WTC11 (cell line): Measurements from ENCODE around the gene SEZ6L2. TPM values are rescaled to one million over a fixed set of nuclear protein-coding genes. Genes with fewer than 3 reads are reported as not detected.
A peak's percentile ranks its signal among the peaks of the same experiment; 100 is the strongest.

Experiments
- ATAC-seq: fragments of 200-7000 bp; cut with Tn5 transposase; 2 replicates; pipeline ENCODE4 v1.10.0; 2021; ENCODE audit warnings: mild to moderate bottlenecking, moderate library complexity
- CTCF ChIA-PET: fragments of 300-600 bp; sonication (Branson Sonifier 250); formaldehyde crosslinking; loops from one replicate; lab custom pipeline; 2021; ENCODE audit warnings: antibody characterized with exemption; lab: Charles Lee
- POLR2A ChIA-PET: fragments of 350-600 bp; sonication (Branson Sonifier 250); formaldehyde crosslinking; loops from one replicate; lab custom pipeline; 2021; ENCODE audit warnings: antibody characterized with exemption; lab: Charles Lee
- DNase-seq: peaks from one replicate; pipeline ENCODE4 v3.0.0; 2021; ENCODE audit warnings: low spot score
- H3K27ac Mint-ChIP-seq: 2 replicates; pipeline ENCODE4 v1.8.0; 2021; ENCODE audit warnings: mixed read lengths
- H3K27me3 Mint-ChIP-seq: 2 replicates; pipeline ENCODE4 v1.8.0; 2021; ENCODE audit warnings: low read depth, mild to moderate bottlenecking, moderate library complexity, mixed read lengths
- H3K36me3 Mint-ChIP-seq: 2 replicates; pipeline ENCODE4 v1.8.0; 2021; ENCODE audit warnings: mixed read lengths
- H3K4me1 Mint-ChIP-seq: 2 replicates; pipeline ENCODE4 v1.8.0; 2022; ENCODE audit warnings: mixed read lengths
- H3K4me3 Mint-ChIP-seq: 2 replicates; pipeline ENCODE4 v1.8.0; 2021; ENCODE audit warnings: mild to moderate bottlenecking, moderate library complexity, mixed read lengths
- H3K9me3 Mint-ChIP-seq: 2 replicates; pipeline ENCODE4 v1.8.0; 2021; ENCODE audit warnings: mixed read lengths
- ELF4 ChIP-seq: sonication (generic); formaldehyde crosslinking; IDR thresholded peaks from 2 replicates; pipeline ENCODE4 v1.8.1; 2022; ENCODE audit warnings: low read depth, mild to moderate bottlenecking, moderate library complexity, missing genetic modification reagents
- ETV6 ChIP-seq: sonication (generic); formaldehyde crosslinking; IDR thresholded peaks from 2 replicates; pipeline ENCODE4 v1.8.1; 2022; ENCODE audit warnings: mild to moderate bottlenecking, missing genetic modification reagents
- NFATC4 ChIP-seq: fragments of 250-450 bp; sonication (Bioruptor Pico); IDR thresholded peaks from 2 replicates; pipeline ENCODE4 v1.9.0; 2021; ENCODE audit warnings: mild to moderate bottlenecking
- OVOL2 ChIP-seq: fragments of 250-450 bp; sonication (Bioruptor Pico); IDR thresholded peaks from 2 replicates; pipeline ENCODE4 v1.9.0; 2021; ENCODE audit warnings: mild to moderate bottlenecking, borderline replicate concordance
- PRRX2 ChIP-seq: fragments of 250-450 bp; sonication (Bioruptor Pico); IDR thresholded peaks from 2 replicates; pipeline ENCODE4 v1.8.0; 2021; ENCODE audit warnings: mild to moderate bottlenecking
- SMAD4 ChIP-seq: sonication (generic); formaldehyde crosslinking; IDR thresholded peaks from 2 replicates; pipeline ENCODE4 v1.8.0; 2022; ENCODE audit warnings: mild to moderate bottlenecking, missing genetic modification reagents
- SP1 ChIP-seq: sonication (generic); formaldehyde crosslinking; conservative IDR thresholded peaks from 2 replicates; pipeline ENCODE4 v1.8.1; 2022; ENCODE audit warnings: missing genetic modification reagents
- TEAD4 ChIP-seq: sonication (generic); formaldehyde crosslinking; IDR thresholded peaks from 2 replicates; pipeline ENCODE4 v1.8.0; 2022; ENCODE audit warnings: mild to moderate bottlenecking, missing genetic modification reagents
- TP53 ChIP-seq: sonication (generic); formaldehyde crosslinking; IDR thresholded peaks from 2 replicates; pipeline ENCODE4 v1.8.1; 2023; ENCODE audit warnings: mild to moderate bottlenecking, missing genetic modification reagents
- ZBTB21 ChIP-seq: sonication (generic); formaldehyde crosslinking; IDR thresholded peaks from 2 replicates; pipeline ENCODE4 v1.8.1; 2023; ENCODE audit warnings: mild to moderate bottlenecking, missing genetic modification reagents, borderline replicate concordance
- ZNF416 ChIP-seq: fragments of 250-450 bp; sonication (Bioruptor Pico); IDR thresholded peaks from 2 replicates; pipeline ENCODE4 v1.9.0; 2021; ENCODE audit warnings: mild to moderate bottlenecking, inconsistent platforms
- ZNF671 ChIP-seq: fragments of 250-450 bp; sonication (Bioruptor Pico); IDR thresholded peaks from 2 replicates; pipeline ENCODE4 v1.8.0; 2021; ENCODE audit warnings: mild to moderate bottlenecking
- total RNA-seq: library from RNA; stranded (reverse); gene quantifications from 3 replicates; pipeline ENCODE4 v1.2.3, GENCODE V29; 2021
- TF ChIP-seq, protein P1 (sequence below): sonication (generic); formaldehyde crosslinking; IDR thresholded peaks from 2 replicates; pipeline ENCODE4 v1.8.1; 2023; ENCODE audit warnings: mild to moderate bottlenecking, missing genetic modification reagents
- TF ChIP-seq, protein P2 (sequence below): sonication (generic); formaldehyde crosslinking; IDR thresholded peaks from 2 replicates; pipeline ENCODE4 v1.8.0; 2023; ENCODE audit warnings: missing genetic modification reagents
- TF ChIP-seq, protein P3 (sequence below): sonication (generic); formaldehyde crosslinking; IDR thresholded peaks from 2 replicates; pipeline ENCODE4 v1.8.1; 2022; ENCODE audit warnings: low read depth, mild to moderate bottlenecking, moderate library complexity, missing genetic modification reagents, borderline replicate concordance
- TF ChIP-seq, protein P4 (sequence below): fragments of 250-450 bp; sonication (Bioruptor Pico); IDR thresholded peaks from 2 replicates; pipeline ENCODE4 v1.9.0; 2021; ENCODE audit warnings: mild to moderate bottlenecking, borderline replicate concordance
- TF ChIP-seq, protein P5 (sequence below): sonication (generic); formaldehyde crosslinking; IDR thresholded peaks from 2 replicates; pipeline ENCODE4 v1.8.1; 2022; ENCODE audit warnings: mild to moderate bottlenecking, missing genetic modification reagents, moderate library complexity, borderline replicate concordance
- TF ChIP-seq, protein P6 (sequence below): fragments of 200-600 bp; IDR thresholded peaks from 2 replicates; pipeline ENCODE4 v1.8.0; 2022; ENCODE audit warnings: antibody characterized with exemption

SEZ6L2 gene
- total RNA-seq, 1 experiment from 2014 or later: 58.2 TPM

DNA sequence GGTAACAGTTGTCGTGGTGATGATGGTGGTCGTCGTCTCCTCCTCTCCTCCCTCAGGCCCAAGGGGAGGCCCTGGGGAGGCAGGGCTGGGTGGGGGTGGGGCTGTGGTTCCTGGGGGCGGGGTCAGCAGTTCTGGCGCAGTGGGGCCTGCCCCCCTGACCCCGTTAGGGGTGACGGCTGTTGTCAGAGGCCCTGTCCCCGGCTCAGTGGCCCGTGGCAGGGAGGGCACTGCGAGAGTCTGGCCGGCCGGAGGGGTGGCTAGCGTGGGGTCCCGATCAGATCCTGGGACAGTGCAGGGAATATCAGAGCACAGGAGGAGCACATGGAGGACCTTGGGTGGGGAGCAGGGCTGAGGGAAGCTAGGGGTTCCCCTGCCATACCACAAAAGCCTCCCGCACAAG lies 2.5 kb downstream of the SEZ6L2 start (continued):
- TF ChIP-seq, protein P1, sequence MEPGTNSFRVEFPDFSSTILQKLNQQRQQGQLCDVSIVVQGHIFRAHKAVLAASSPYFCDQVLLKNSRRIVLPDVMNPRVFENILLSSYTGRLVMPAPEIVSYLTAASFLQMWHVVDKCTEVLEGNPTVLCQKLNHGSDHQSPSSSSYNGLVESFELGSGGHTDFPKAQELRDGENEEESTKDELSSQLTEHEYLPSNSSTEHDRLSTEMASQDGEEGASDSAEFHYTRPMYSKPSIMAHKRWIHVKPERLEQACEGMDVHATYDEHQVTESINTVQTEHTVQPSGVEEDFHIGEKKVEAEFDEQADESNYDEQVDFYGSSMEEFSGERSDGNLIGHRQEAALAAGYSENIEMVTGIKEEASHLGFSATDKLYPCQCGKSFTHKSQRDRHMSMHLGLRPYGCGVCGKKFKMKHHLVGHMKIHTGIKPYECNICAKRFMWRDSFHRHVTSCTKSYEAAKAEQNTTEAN (CRISPR knock-in tag): no peak
- TF ChIP-seq, protein P2, sequence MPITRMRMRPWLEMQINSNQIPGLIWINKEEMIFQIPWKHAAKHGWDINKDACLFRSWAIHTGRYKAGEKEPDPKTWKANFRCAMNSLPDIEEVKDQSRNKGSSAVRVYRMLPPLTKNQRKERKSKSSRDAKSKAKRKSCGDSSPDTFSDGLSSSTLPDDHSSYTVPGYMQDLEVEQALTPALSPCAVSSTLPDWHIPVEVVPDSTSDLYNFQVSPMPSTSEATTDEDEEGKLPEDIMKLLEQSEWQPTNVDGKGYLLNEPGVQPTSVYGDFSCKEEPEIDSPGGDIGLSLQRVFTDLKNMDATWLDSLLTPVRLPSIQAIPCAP (CRISPR knock-in tag): no peak
- no peak for TF ChIP-seq ETV6 (CRISPR knock-in tag)
- TF ChIP-seq TP53 (CRISPR knock-in tag): no peak
- TF ChIP-seq, all 79 proteins: peak for 0

DNA sequence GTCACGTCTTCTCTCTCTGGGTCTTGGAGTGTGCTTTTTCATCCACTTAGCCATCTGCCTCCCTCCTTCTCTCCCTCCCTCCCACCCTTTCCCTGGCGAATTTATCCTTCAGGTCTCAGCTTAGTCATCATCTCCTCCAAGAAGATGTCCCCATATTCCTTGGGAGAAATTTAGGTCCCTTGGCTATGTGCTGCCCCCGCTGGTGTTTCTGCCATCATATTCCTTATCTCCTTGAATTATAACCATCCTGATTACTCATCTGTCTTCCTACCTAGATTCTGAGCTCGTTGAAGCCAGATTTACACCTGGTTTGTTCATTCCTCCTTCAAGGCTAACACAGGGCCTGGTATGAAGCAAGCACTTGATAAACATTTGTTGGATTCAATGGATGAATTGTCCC lies 5.0 kb downstream of the SEZ6L2 start:
- ChIA-PET POLR2A (no interaction called here), CTCF (interaction anchor here (0.5 to 1.2 kb wide), 2 partner anchors 46 to 118 kb away, joined by 3 to 5 read pairs; no protein-coding TSS in a partner anchor)
- ATAC-seq (no peak), DNase-seq (no peak)
- peak overlapping the region; percentile 49; the same call in 1 of the 2 replicates for H3K27ac Mint-ChIP-seq
- no peaks in the 10 kb centered on the region for H3K27me3 Mint-ChIP-seq
- peaks cover 11% of the 10 kb centered on the region; the same call in 1 of the 2 replicates for H3K36me3 Mint-ChIP-seq
- TF ChIP-seq SP1: no peak
- no peak for TF ChIP-seq PRRX2
- TF ChIP-seq, protein P3, sequence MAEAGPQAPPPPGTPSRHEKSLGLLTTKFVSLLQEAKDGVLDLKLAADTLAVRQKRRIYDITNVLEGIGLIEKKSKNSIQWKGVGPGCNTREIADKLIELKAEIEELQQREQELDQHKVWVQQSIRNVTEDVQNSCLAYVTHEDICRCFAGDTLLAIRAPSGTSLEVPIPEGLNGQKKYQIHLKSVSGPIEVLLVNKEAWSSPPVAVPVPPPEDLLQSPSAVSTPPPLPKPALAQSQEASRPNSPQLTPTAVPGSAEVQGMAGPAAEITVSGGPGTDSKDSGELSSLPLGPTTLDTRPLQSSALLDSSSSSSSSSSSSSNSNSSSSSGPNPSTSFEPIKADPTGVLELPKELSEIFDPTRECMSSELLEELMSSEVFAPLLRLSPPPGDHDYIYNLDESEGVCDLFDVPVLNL: no peak
- TF ChIP-seq, protein P1 (CRISPR knock-in tag): no peak
- TF ChIP-seq ZNF416 (CRISPR knock-in tag): no peak
- TF ChIP-seq ELF4 (CRISPR knock-in tag): no peak
- TF ChIP-seq ETV6 (CRISPR knock-in tag): no peak
- TF ChIP-seq TEAD4: no peak
- no peak for TF ChIP-seq OVOL2
- TF ChIP-seq, protein P4, sequence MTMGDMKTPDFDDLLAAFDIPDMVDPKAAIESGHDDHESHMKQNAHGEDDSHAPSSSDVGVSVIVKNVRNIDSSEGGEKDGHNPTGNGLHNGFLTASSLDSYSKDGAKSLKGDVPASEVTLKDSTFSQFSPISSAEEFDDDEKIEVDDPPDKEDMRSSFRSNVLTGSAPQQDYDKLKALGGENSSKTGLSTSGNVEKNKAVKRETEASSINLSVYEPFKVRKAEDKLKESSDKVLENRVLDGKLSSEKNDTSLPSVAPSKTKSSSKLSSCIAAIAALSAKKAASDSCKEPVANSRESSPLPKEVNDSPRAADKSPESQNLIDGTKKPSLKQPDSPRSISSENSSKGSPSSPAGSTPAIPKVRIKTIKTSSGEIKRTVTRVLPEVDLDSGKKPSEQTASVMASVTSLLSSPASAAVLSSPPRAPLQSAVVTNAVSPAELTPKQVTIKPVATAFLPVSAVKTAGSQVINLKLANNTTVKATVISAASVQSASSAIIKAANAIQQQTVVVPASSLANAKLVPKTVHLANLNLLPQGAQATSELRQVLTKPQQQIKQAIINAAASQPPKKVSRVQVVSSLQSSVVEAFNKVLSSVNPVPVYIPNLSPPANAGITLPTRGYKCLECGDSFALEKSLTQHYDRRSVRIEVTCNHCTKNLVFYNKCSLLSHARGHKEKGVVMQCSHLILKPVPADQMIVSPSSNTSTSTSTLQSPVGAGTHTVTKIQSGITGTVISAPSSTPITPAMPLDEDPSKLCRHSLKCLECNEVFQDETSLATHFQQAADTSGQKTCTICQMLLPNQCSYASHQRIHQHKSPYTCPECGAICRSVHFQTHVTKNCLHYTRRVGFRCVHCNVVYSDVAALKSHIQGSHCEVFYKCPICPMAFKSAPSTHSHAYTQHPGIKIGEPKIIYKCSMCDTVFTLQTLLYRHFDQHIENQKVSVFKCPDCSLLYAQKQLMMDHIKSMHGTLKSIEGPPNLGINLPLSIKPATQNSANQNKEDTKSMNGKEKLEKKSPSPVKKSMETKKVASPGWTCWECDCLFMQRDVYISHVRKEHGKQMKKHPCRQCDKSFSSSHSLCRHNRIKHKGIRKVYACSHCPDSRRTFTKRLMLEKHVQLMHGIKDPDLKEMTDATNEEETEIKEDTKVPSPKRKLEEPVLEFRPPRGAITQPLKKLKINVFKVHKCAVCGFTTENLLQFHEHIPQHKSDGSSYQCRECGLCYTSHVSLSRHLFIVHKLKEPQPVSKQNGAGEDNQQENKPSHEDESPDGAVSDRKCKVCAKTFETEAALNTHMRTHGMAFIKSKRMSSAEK (CRISPR knock-in tag): no peak
- TF ChIP-seq NFATC4 (CRISPR knock-in tag): no peak
- no peak for TF ChIP-seq SMAD4 (CRISPR knock-in tag)
- no peak for TF ChIP-seq ZBTB21
- TF ChIP-seq, protein P5, sequence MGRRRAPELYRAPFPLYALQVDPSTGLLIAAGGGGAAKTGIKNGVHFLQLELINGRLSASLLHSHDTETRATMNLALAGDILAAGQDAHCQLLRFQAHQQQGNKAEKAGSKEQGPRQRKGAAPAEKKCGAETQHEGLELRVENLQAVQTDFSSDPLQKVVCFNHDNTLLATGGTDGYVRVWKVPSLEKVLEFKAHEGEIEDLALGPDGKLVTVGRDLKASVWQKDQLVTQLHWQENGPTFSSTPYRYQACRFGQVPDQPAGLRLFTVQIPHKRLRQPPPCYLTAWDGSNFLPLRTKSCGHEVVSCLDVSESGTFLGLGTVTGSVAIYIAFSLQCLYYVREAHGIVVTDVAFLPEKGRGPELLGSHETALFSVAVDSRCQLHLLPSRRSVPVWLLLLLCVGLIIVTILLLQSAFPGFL (CRISPR knock-in tag): no peak
- TF ChIP-seq, protein P6, sequence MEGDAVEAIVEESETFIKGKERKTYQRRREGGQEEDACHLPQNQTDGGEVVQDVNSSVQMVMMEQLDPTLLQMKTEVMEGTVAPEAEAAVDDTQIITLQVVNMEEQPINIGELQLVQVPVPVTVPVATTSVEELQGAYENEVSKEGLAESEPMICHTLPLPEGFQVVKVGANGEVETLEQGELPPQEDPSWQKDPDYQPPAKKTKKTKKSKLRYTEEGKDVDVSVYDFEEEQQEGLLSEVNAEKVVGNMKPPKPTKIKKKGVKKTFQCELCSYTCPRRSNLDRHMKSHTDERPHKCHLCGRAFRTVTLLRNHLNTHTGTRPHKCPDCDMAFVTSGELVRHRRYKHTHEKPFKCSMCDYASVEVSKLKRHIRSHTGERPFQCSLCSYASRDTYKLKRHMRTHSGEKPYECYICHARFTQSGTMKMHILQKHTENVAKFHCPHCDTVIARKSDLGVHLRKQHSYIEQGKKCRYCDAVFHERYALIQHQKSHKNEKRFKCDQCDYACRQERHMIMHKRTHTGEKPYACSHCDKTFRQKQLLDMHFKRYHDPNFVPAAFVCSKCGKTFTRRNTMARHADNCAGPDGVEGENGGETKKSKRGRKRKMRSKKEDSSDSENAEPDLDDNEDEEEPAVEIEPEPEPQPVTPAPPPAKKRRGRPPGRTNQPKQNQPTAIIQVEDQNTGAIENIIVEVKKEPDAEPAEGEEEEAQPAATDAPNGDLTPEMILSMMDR: no peak
- TF ChIP-seq ZNF671: no peak
- H3K4me3 Mint-ChIP-seq: no peak overlapping the region
- H3K9me3 Mint-ChIP-seq: no peaks in the 10 kb centered on the region
- peaks cover 31% of the 10 kb centered on the region for H3K4me1 Mint-ChIP-seq
